DOHH2 (cell line): ENCODE measurements around the gene KMT2D.

Experiments used
- CTCF ChIP-seq: fragments of 200-600 bp; sonication (generic); IDR thresholded peaks from one replicate; pipeline ENCODE4 v1.5.1; 2014; ENCODE audit warnings: antibody characterized with exemption, mild to moderate bottlenecking, low read depth, low read length; ENCODE audit not compliant: poor library complexity, severe bottlenecking
- EZH2phosphoT487 ChIP-seq: fragments of 200-600 bp; sonication (generic); IDR thresholded peaks from 2 replicates; pipeline ENCODE4 v1.6.1; 2017; ENCODE audit warnings: borderline replicate concordance, mild to moderate bottlenecking, antibody characterized with exemption, low read length, moderate library complexity, mixed read lengths

- TF ChIP-seq EZH2phosphoT487: no peak
- no peak for TF ChIP-seq CTCF
Measured at GRCh38 chr12:49058366-49059044, 2.1 kb downstream of the KMT2D start.
